H1 (cell line): ENCODE data around the gene OSBPL3.

Source experiments
- BACH1 ChIP-seq: IDR thresholded peaks from 2 replicates; pipeline ENCODE4 v1.6.1; 2012; ENCODE audit warnings: low read length, improper control_type of control experiment
- CTCF ChIP-seq, 3 experiments: IDR thresholded peaks; 1 replicate in 2 of 3; 2 replicates in 1 of 3; pipeline versions ENCODE4 v1.5.1 to v1.6.1; 2011; ENCODE audit warnings: low read length in 3 of 3, mild to moderate bottlenecking in 3 of 3, inconsistent platforms in 2 of 3, low read depth in 1 of 3, moderate library complexity in 1 of 3; ENCODE audit not compliant: insufficient read depth in 1 of 3; ENCODE audit errors: control extremely low read depth in 1 of 3
- EZH2 ChIP-seq: fragments of 200-600 bp; sonication (generic); IDR thresholded peaks from 2 replicates; pipeline ENCODE4 v1.7.1; 2012; ENCODE audit warnings: low read depth, mild to moderate bottlenecking, moderate library complexity, low read length, inconsistent platforms; ENCODE audit not compliant: severe bottlenecking
- GABPA ChIP-seq: IDR thresholded peaks from 2 replicates; pipeline ENCODE4 v1.6.1; 2011; ENCODE audit warnings: mild to moderate bottlenecking, low read length, moderate library complexity, borderline replicate concordance; ENCODE audit not compliant: insufficient read depth
- RFX5 ChIP-seq: IDR thresholded peaks from 2 replicates; pipeline ENCODE4 v1.6.1; 2011; ENCODE audit warnings: low read depth, low read length, improper control_type of control experiment, borderline replicate concordance
- SIN3A ChIP-seq, 2 experiments: IDR thresholded peaks in 1 of 2; conservative IDR thresholded peaks in 1 of 2; 2 replicates each; pipeline ENCODE4 v1.6.1; 2011 to 2012; ENCODE audit warnings: low read length in 2 of 2, improper control_type of control experiment in 1 of 2, low read depth in 1 of 2, mild to moderate bottlenecking in 1 of 2
- TAF1 ChIP-seq: IDR thresholded peaks from 2 replicates; pipeline ENCODE4 v1.6.1; 2011; ENCODE audit warnings: mild to moderate bottlenecking, low read depth, low read length

DNA sequence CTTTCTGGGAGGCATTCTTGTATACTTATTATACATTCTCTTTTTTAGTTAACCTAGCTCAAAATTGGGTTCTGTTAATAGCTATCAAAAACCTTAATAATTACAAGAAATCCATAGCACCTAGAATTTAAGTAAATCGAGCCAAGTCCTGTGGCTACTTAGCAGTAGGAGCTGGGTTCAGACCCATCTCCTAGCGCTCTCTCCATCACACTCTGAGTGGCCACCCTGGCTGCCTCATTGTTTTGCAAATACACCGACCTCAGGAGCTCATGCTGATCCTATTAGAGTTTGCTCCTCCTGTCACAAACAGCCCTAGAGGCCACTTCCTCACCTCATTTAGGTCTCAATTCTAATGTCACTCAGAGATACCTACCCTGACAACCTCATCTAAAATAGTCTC, 46.2 kb upstream of the OSBPL3 start:
- TF ChIP-seq CTCF (IDR thresholded peaks at IDR 0.05; ENCODE audit: control extremely low read depth in 1 of 3, insufficient read depth in 1 of 3, low read depth in 1 of 3, low read length in 3 of 3): no peak
- TF ChIP-seq BACH1: no peak
- no peak for TF ChIP-seq EZH2
- TF ChIP-seq RFX5: no peak
- no peak for TF ChIP-seq SIN3A (conservative IDR thresholded peaks at IDR 0.05 in 1 of 2, IDR thresholded peaks at IDR 0.05 in 1 of 2; ENCODE audit: low read depth in 1 of 2, low read length in 2 of 2)
- no peak for TF ChIP-seq TAF1
- no peak for TF ChIP-seq GABPA
